GM18511 (cell line): ENCODE data around the gene RNF144B.
A peak's percentile ranks its signal among the peaks of the same experiment; 100 is the strongest.
"Not testable (repeated sequence)": the region's sequence is repeated elsewhere in the genome, so short reads cannot be mapped to it uniquely, and the experiment has no call there.

Experiments
- ATAC-seq: cut with Tn5 transposase; IDR thresholded peaks from one replicate; pipeline ENCODE4 v1.9.1; 2021; ENCODE audit warnings: mild to moderate bottlenecking, moderate library complexity; ENCODE audit not compliant: unreplicated experiment

The RNF144B gene

GRCh38 chr6:18439581-18439980 lies 52.4 kb downstream of the RNF144B start:
- no peak for ATAC-seq

GRCh38 chr6:18441251-18441979 lies 54.3 kb downstream of the RNF144B start:
- no peak for ATAC-seq

- no peak for ATAC-seq
These were observed 57.0 kb downstream of the RNF144B start for GRCh38 chr6:18444111-18444510.

GRCh38 chr6:18445228-18445627 lies 58.1 kb downstream of the RNF144B start:
- no peak for ATAC-seq

- ATAC-seq, result no peak
These were observed 59.6 kb downstream of the RNF144B start for GRCh38 chr6:18446771-18447170.

GRCh38 chr6:18447552-18447951 lies 60.4 kb downstream of the RNF144B start:
- no peak for ATAC-seq

- ATAC-seq, result no peak
These were observed 64.6 kb downstream of the RNF144B start for GRCh38 chr6:18451756-18452155.

GRCh38 chr6:18454446-18454845 lies 67.3 kb downstream of the RNF144B start:
- ATAC-seq, result no peak

GRCh38 chr6:18457065-18457737 lies 70.1 kb downstream of the RNF144B start:
- no peak for ATAC-seq

GRCh38 chr6:18458086-18458485 lies 70.9 kb downstream of the RNF144B start:
- ATAC-seq, result not testable (repeated sequence)

GRCh38 chr6:18463429-18463828 lies 76.3 kb downstream of the RNF144B start:
- no peak for ATAC-seq

- no peak for ATAC-seq
These were observed 77.0 kb downstream of the RNF144B start for GRCh38 chr6:18464176-18464575.

- ATAC-seq, result no peak
These were observed 78.4 kb downstream of the RNF144B start for GRCh38 chr6:18465410-18466154.

GRCh38 chr6:18467741-18468502 lies 80.8 kb downstream of the RNF144B start:
- no peak for ATAC-seq

- ATAC-seq, result no peak
These were observed 81.3 kb downstream of the RNF144B start for GRCh38 chr6:18468503-18468843.

- no peak for ATAC-seq
These were observed 82.4 kb downstream of the RNF144B start for GRCh38 chr6:18469536-18469935.

- no peak for ATAC-seq
These were observed 84.2 kb downstream of the RNF144B start for GRCh38 chr6:18471232-18471964.

GRCh38 chr6:18472941-18473340 lies 85.8 kb downstream of the RNF144B start:
- ATAC-seq, result no peak

- peak; percentile 48 for ATAC-seq
These were observed 86.6 kb downstream of the RNF144B start for GRCh38 chr6:18473755-18474154.

GRCh38 chr6:18477301-18477941 lies 90.3 kb downstream of the RNF144B start:
- no peak for ATAC-seq
